Measurements from ENCODE around the gene RAI1. TPM values are rescaled to one million over a fixed set of nuclear protein-coding genes. Genes with fewer than 3 reads are reported as not detected.

Gene RAI1
- total RNA-seq, 4 donors from 2014 or later = 17.0 to 36.3 (median 22.3) TPM

GRCh38 chr17:17836250-17836817 is 155.1 kb downstream of the RAI1 start:
- intact Hi-C loops (cut with DNase I) = no loop called here
- H3K27me3 ChIP-seq = no peaks in the 10 kb centered on the region
- H3K27ac ChIP-seq = peak overlapping the region; percentile 97 to 100 (median 98)
- H3K36me3 ChIP-seq = no peaks in the 10 kb centered on the region
- H3K4me3 ChIP-seq = peak overlapping the region; percentile 70 to 95 (median 85)
- peak in 3 of 4 donors; percentile 97 to 99 (median 98) for TF ChIP-seq POLR2A (IDR thresholded peaks at IDR 0.05)
- TF ChIP-seq, protein P1, sequence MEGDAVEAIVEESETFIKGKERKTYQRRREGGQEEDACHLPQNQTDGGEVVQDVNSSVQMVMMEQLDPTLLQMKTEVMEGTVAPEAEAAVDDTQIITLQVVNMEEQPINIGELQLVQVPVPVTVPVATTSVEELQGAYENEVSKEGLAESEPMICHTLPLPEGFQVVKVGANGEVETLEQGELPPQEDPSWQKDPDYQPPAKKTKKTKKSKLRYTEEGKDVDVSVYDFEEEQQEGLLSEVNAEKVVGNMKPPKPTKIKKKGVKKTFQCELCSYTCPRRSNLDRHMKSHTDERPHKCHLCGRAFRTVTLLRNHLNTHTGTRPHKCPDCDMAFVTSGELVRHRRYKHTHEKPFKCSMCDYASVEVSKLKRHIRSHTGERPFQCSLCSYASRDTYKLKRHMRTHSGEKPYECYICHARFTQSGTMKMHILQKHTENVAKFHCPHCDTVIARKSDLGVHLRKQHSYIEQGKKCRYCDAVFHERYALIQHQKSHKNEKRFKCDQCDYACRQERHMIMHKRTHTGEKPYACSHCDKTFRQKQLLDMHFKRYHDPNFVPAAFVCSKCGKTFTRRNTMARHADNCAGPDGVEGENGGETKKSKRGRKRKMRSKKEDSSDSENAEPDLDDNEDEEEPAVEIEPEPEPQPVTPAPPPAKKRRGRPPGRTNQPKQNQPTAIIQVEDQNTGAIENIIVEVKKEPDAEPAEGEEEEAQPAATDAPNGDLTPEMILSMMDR (IDR thresholded peaks at IDR 0.05) = no peak
- H3K9me3 ChIP-seq = no peaks in the 10 kb centered on the region
- H3K4me1 ChIP-seq = peaks cover 61 to 96% (median 62%) of the 10 kb centered on the region in 3 donors
- no CpG with 5 or more reads among the region's 69 CpGs for WGBS, 2 donors
- DNase-seq = peak; percentile 62

DNA sequence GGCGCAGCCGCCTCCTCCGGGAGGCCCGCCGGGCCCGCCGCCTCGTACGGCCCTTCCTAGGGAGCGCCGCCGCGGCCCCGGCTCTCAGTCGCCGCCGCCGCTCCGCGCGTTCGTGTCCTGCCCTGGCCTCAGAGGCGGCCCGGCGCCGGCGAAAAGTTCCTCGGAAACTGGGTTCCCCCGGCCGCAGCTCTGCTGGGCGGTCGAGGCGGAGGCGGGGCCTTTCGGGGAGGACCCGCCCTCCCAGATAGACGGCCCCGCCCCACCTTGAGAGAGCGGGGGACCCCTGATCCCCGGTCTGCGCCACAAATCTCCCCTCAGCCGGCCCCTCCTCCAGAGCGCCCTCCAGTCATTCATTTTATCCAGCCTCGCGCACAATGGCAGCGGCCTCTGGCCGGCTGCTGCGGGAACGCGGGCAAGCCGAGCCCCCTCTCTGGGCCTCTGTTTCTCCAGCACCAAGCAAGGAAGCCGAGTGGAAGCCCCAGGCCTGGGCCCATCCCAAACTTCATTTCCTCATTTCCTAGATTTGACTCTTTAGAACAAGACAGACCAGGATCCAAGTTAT is 155.6 kb downstream of the RAI1 start, which contains the start of gene SREBF1:
Gene SREBF1 (minus strand): TSS at position 169 of the 562 bp plus-strand sequence. CDS start 169 bp downstream, outside the sequence.
- WGBS, 2 donors = 0% methylated on average over 1 to 3 of the region's 52 CpGs
- Histone ChIP-seq H3K27me3 (no peaks in the 10 kb centered on the region), H3K4me3 (peak within 1 kb of the TSS; percentile 70 to 95 (median 85)), H3K36me3 (no peaks in the 10 kb centered on the region), H3K4me1 (peaks cover 61 to 96% (median 62%) of the 10 kb centered on the region in 3 donors), H3K27ac (peak within 1 kb of the TSS; percentile 97 to 100 (median 98)), H3K9me3 (no peaks in the 10 kb centered on the region)
- no peak for DNase-seq
- intact Hi-C loops (cut with DNase I) = no loop called here
- TF ChIP-seq, protein P1 (IDR thresholded peaks at IDR 0.05) = no peak
- TF ChIP-seq POLR2A (IDR thresholded peaks at IDR 0.05) = no peak

DNA sequence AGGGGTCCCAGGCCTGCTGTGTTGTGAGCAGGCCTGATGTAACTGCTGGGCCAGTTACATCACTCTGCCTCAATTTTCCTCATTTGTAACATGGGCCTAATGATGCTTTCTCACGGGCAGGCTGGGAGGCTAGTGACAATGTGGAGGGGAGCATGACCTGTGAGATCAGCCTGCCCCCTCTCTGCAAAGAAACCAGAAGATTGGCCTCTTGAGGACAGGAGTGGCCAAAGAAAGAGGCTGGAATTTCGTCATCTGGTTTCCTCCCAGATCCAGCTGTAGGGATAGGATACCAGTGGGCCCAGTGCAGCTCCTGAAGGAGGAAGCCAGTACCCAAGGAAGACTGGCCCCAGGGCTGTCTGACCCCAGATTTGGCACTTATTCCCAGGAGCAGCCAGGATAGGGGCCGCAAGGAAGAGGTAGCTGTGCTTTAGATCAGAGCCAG is 156.1 kb downstream of the RAI1 start:
- TF ChIP-seq, protein P1 (IDR thresholded peaks at IDR 0.05) = no peak
- peak in 1 of 4 donors; percentile 17 for TF ChIP-seq POLR2A (IDR thresholded peaks at IDR 0.05)

DNA sequence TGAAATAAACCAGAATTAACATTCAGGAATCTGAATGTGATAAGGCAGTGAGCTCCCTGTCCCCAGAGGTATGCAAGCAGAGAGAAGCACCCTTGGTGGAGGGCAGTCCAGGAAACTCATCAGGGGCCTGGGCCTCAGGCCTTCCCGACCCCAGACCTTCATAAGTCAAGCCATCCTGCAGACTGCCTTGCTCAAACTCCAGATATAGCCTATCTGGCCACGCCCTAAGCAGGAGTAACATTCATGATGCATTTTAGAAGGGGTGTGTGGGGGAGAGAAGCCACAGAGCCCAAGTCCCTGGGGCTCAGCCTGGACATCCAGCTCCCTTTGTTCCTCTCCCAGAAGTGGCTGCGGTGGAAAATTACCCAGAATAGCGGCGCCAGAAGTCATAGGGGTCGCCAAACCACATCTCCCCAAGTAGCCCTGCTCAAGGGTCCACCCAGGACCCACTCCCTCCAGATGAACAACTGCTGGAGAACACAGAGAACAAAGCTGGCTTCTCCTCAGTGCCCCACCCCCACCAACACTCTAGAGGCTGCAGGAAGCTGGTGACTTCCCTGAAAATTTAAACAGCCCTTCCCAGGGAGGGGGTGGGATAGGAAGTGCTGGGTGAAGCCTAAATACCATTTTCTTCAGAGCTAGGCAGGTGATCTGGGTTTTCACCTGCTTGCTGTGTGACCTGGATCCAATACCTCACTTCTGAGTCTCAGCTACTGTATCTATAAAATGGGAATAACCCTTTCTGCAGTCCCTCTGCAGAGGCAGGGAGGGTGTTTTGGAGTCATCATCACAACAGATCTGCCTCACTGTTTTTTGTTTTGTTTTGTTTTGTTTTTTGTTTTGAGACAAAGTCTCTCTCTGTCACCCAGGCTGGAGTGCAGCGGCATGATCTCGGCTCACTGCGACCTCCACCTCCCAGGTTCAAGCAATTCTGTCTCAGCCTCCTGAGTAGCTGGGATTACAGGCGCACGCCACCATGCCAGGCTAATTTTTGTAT is 157.0 kb downstream of the RAI1 start:
- H3K9me3 ChIP-seq = no peaks in the 10 kb centered on the region
- no peak for DNase-seq
- intact Hi-C loops (cut with DNase I) = no loop called here
- TF ChIP-seq, protein P1 (IDR thresholded peaks at IDR 0.05) = no peak
- no peak for TF ChIP-seq POLR2A (IDR thresholded peaks at IDR 0.05)
- peaks cover 63 to 97% (median 74%) of the 10 kb centered on the region in 3 donors for H3K4me1 ChIP-seq
- H3K36me3 ChIP-seq = no peaks in the 10 kb centered on the region
- H3K4me3 ChIP-seq = no peak overlapping the region
- H3K27me3 ChIP-seq = no peaks in the 10 kb centered on the region
- 63 to 74% methylated on average over 6 to 10 of the region's 11 CpGs for WGBS, 2 donors
- H3K27ac ChIP-seq = peak overlapping the region; percentile 97 to 100 (median 98)

More for the DNA sequence above, 156.1 kb downstream of the RAI1 start:
- Histone ChIP-seq H3K27ac (peak overlapping the region; percentile 97 to 100 (median 98)), H3K27me3 (no peaks in the 10 kb centered on the region), H3K36me3 (no peaks in the 10 kb centered on the region), H3K4me1 (peaks cover 63 to 96% (median 65%) of the 10 kb centered on the region in 3 donors), H3K9me3 (no peaks in the 10 kb centered on the region), H3K4me3 (peak overlapping the region in 3 of 4 donors; percentile 70 to 95 (median 95))
- DNase-seq = no peak
- intact Hi-C loops (cut with DNase I) = no loop called here
- WGBS, 2 donors = 31% methylated on average over 2 of the region's 3 CpGs; no CpG with 5 or more reads in 1 of the 2 donors

Measured in esophagus squamous epithelium (tissue), 5 donors.